Measurements from ENCODE around the gene SLC9A5.

Gene SLC9A5

GRCh38 chr16:67280090-67281015 lies 31.6 kb downstream of the SLC9A5 start:
- in situ Hi-C loops (cut with MboI; ENCODE audit: low sequenced_read_pairs) = no loop called here

GRCh38 chr16:67281536-67282446 lies 33.0 kb downstream of the SLC9A5 start:
- in situ Hi-C loops (cut with MboI; ENCODE audit: low sequenced_read_pairs) = no loop called here

GRCh38 chr16:67282447-67282805 lies 33.6 kb downstream of the SLC9A5 start:
- in situ Hi-C loops (cut with MboI; ENCODE audit: low sequenced_read_pairs) = no loop called here

- in situ Hi-C loops (cut with MboI; ENCODE audit: low sequenced_read_pairs) = no loop called here
These were observed 34.5 kb downstream of the SLC9A5 start for GRCh38 chr16:67283039-67283825.

- in situ Hi-C loops (cut with MboI; ENCODE audit: low sequenced_read_pairs) = no loop called here
These were observed 35.2 kb downstream of the SLC9A5 start for GRCh38 chr16:67283826-67284555.

GRCh38 chr16:67284699-67285646 lies 36.2 kb downstream of the SLC9A5 start:
- in situ Hi-C loops (cut with MboI; ENCODE audit: low sequenced_read_pairs) = no loop called here

- in situ Hi-C loops (cut with MboI; ENCODE audit: low sequenced_read_pairs) = no loop called here
These were observed 37.9 kb downstream of the SLC9A5 start for GRCh38 chr16:67286441-67287235.

GRCh38 chr16:67287960-67288359 lies 39.2 kb downstream of the SLC9A5 start:
- in situ Hi-C loops (cut with MboI; ENCODE audit: low sequenced_read_pairs) = no loop called here

GRCh38 chr16:67291461-67291860 lies 42.7 kb downstream of the SLC9A5 start:
- in situ Hi-C loops (cut with MboI; ENCODE audit: low sequenced_read_pairs) = no loop called here

- in situ Hi-C loops (cut with MboI; ENCODE audit: low sequenced_read_pairs) = no loop called here
These were observed 45.5 kb downstream of the SLC9A5 start for GRCh38 chr16:67294171-67294757.

GRCh38 chr16:67294938-67295361 lies 46.2 kb downstream of the SLC9A5 start:
- in situ Hi-C loops (cut with MboI; ENCODE audit: low sequenced_read_pairs) = no loop called here

GRCh38 chr16:67296420-67296819 lies 47.6 kb downstream of the SLC9A5 start:
- in situ Hi-C loops (cut with MboI; ENCODE audit: low sequenced_read_pairs) = no loop called here

GRCh38 chr16:67298277-67298676 lies 49.5 kb downstream of the SLC9A5 start:
- in situ Hi-C loops (cut with MboI; ENCODE audit: low sequenced_read_pairs) = no loop called here

- in situ Hi-C loops (cut with MboI; ENCODE audit: low sequenced_read_pairs) = no loop called here
These were observed 50.5 kb downstream of the SLC9A5 start for GRCh38 chr16:67299269-67299668.

- in situ Hi-C loops (cut with MboI; ENCODE audit: low sequenced_read_pairs) = no loop called here
These were observed 52.5 kb downstream of the SLC9A5 start for GRCh38 chr16:67301080-67301782.

GRCh38 chr16:67302076-67302475 lies 53.3 kb downstream of the SLC9A5 start:
- in situ Hi-C loops (cut with MboI; ENCODE audit: low sequenced_read_pairs) = no loop called here

- in situ Hi-C loops (cut with MboI; ENCODE audit: low sequenced_read_pairs) = no loop called here
These were observed 54.2 kb downstream of the SLC9A5 start for GRCh38 chr16:67302970-67303369.

Measured in HL-60/S4 treated with retinoic acid at 250 ng/mL for 4 days and 3 days (cell line).